GM21515 (cell line): ENCODE data around the gene VMO1.

ENCODE experiments used
- ATAC-seq: cut with Tn5 transposase; IDR thresholded peaks from one replicate; pipeline ENCODE4 v1.9.1; 2021; ENCODE audit not compliant: unreplicated experiment

Gene VMO1

GRCh38 chr17:4800462-4801196 is 14.5 kb upstream of the VMO1 start:
- no peak for ATAC-seq

GRCh38 chr17:4796552-4796920 is 10.4 kb upstream of the VMO1 start:
- peak; percentile 12 for ATAC-seq

- ATAC-seq = no peak
Observed at GRCh38 chr17:4795168-4795567, 9.0 kb upstream of the VMO1 start.

- ATAC-seq = no peak
Observed at GRCh38 chr17:4790705-4791088, 4.5 kb upstream of the VMO1 start.

- peak; percentile 79 for ATAC-seq
Observed at GRCh38 chr17:4789951-4790704, 4.0 kb upstream of the VMO1 start.

GRCh38 chr17:4789701-4789950 is 3.5 kb upstream of the VMO1 start:
- ATAC-seq = no peak

GRCh38 chr17:4788807-4789700 is 2.9 kb upstream of the VMO1 start, which contains the start of gene GLTPD2:
Gene GLTPD2, plus strand, starts transcription at chr17:4788964. Its CDS starts 48 bp downstream, at chr17:4789012.
- ATAC-seq = peak; percentile 12

GRCh38 chr17:4788159-4788806 is 2.1 kb upstream of the VMO1 start:
- ATAC-seq = no peak

- no peak for ATAC-seq
Observed at GRCh38 chr17:4786516-4786915, 352 bp upstream of the VMO1 start.

GRCh38 chr17:4785311-4786105 is 656 bp downstream of the VMO1 start:
- no peak for ATAC-seq

GRCh38 chr17:4782652-4783051 is 3.5 kb downstream of the VMO1 start:
- ATAC-seq = no peak

- ATAC-seq = no peak
Observed at GRCh38 chr17:4780325-4780955, 5.7 kb downstream of the VMO1 start.

GRCh38 chr17:4777969-4778760 is 8.0 kb downstream of the VMO1 start:
- no peak for ATAC-seq

GRCh38 chr17:4772235-4772613 is 13.9 kb downstream of the VMO1 start:
- no peak for ATAC-seq

- no peak for ATAC-seq
Observed at GRCh38 chr17:4771519-4772234, 14.5 kb downstream of the VMO1 start, which contains the start of gene TM4SF5. Gene TM4SF5, plus strand, starts transcription at chr17:4771886. Its CDS starts 37 bp downstream, at chr17:4771923.

GRCh38 chr17:4769628-4770027 is 16.5 kb downstream of the VMO1 start:
- no peak for ATAC-seq

GRCh38 chr17:4768298-4768697 is 17.9 kb downstream of the VMO1 start:
- ATAC-seq = no peak

- no peak for ATAC-seq
Observed at GRCh38 chr17:4766723-4767122, 19.4 kb downstream of the VMO1 start.
